H4 (cell line): ENCODE data around the gene SMYD1. TPM values are rescaled to one million over a fixed set of nuclear protein-coding genes. Genes with fewer than 3 reads are reported as not detected.

Experiments used
- DNase-seq: peaks from one replicate; pipeline ENCODE4 v3.0.0-alpha.2; 2015; ENCODE audit warnings: low spot score
- total RNA-seq: library from RNA; depleted of rRNA; stranded (reverse); fragments of >200 nt; shearing (Covaris generic); gene quantifications from 2 replicates; pipeline ENCODE4 v1.2.3, GENCODE V29; 2014

SMYD1 gene
- total RNA-seq, 1 experiment from 2014 or later = not detected

DNA sequence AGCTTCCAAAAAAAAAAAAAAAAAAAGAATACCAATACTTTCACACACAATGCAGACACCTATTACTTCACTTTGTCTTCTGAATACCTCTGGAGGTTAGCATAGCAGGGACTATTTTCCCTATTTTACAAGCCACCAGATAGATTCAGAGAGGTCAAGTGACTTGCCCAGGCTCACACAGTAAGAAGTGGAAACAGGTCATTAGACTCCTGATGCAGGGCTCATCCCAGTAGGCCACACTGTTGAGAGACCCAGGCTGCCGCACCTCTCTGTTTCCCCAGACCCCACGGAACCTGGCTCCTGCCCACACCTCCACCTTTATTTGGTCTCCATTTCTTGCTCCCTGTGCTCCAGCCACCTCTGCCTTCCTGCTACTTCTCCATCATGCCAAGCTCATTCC is 19.4 kb downstream of the SMYD1 start:
- DNase-seq = no peak

DNA sequence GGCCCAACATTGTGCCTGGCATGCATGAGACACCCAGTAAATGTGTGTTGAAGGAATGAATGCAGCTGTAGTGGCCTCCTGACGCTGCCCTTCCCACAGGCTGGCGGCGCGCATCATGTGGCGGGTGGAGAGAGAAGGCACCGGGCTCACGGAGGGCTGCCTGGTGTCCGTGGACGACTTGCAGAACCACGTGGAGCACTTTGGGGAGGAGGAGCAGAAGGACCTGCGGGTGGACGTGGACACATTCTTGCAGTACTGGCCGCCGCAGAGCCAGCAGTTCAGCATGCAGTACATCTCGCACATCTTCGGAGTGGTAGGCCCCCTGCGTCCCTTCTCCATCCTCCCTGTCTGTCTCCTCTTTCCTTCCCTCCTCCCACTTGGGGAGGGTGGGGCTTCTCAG is 20.1 kb downstream of the SMYD1 start:
- no peak for DNase-seq

GRCh38 chr2:88088999-88089398 is 21.4 kb downstream of the SMYD1 start:
- DNase-seq = no peak

DNA sequence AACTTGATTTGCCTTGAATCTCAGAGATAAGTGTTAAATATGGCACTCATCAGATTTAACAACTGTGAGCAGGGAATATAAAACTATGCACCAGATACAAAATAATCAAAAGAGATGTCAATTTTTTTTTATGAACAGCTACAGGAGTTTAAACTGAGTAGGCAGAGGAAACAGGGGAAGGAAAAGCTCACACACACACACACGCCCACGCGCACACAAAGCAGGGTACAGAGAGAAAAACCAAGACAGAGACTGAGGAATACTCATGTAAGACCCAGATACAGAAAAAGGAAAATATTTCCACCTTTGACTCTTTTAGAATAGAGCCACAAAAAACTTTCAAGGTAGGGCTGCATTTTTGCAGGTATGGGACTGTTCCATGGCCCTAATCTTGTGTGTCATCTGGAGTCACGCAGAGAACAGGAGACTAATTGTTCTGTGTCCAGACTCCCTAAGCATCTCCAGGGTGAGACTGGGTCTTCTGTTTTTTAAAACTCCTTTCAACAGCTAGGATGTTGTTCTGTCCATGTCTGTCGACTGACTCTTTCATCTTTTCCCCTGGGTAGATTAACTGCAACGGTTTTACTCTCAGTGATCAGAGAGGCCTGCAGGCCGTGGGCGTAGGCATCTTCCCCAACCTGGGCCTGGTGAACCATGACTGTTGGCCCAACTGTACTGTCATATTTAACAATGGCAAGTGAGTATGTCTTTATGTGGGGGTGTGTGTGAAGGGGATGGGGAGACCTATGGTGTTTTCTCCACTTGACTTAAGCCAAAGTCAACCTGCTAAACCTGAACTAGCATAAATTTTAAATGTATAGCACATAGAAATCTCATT is 23.0 kb downstream of the SMYD1 start:
- DNase-seq = no peak

DNA sequence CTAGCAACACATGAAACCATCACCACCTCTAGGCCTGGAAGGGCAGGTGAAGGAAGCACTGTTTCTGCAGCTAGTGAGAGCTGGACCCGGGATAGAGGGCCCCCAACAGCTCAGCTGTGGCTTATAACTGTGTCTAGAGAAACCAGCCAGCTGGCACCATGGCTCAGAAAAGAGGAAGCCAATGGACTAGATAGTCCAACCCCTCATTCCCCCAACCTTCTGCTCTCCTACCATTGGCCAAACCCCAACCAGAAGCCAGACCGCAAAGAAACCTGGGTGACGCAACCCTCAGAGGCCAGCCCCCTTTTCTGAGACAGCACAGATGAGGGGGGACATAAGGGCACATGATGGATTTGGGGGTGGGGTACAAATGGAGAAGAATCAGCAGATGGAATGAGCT is 24.3 kb downstream of the SMYD1 start:
- DNase-seq = no peak

- DNase-seq = no peak
Measured at GRCh38 chr2:88092773-88093172, 25.1 kb downstream of the SMYD1 start.

- DNase-seq = no peak
Measured at GRCh38 chr2:88095022-88095421, 27.4 kb downstream of the SMYD1 start.

DNA sequence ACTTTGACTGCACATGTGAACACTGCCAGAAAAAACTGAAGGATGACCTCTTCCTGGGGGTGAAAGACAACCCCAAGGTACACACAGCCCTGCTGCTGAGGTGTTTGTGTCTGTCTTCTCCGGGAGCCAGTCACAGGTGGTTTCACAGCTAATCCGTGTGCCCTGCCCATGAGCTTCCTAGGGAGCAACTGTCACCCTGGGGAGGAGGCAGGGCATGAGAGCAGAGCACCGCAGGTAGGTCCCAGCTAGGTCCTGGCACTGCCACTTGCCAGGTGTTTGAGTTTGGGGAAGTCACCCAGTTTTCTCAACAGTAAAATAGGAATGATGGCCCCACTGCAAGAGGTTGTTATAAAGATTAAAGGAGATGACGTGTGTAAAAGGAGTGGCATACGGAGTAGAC is 29.1 kb downstream of the SMYD1 start:
- no peak for DNase-seq

GRCh38 chr2:88097192-88097591 is 29.6 kb downstream of the SMYD1 start:
- DNase-seq = no peak

- no peak for DNase-seq
Measured at GRCh38 chr2:88097891-88098557, 30.4 kb downstream of the SMYD1 start.

DNA sequence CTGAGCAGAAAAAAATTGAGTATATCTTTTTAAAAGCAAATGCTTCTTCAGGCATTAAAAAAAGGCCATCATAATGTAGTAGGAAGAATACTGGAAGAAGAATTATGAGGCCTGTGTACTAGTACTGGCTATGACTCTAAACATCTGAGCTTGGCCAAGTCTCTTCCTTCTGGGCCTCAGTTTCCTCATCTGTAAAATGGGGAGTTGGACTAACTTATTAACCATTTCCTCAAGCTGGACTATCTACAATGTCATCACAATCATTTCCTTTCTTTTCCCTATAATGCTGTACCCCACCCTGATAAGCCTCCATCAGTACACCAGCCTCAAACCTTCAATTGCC is 30.9 kb downstream of the SMYD1 start:
- no peak for DNase-seq

- no peak for DNase-seq
Measured at GRCh38 chr2:88099798-88100488, 32.3 kb downstream of the SMYD1 start.

DNA sequence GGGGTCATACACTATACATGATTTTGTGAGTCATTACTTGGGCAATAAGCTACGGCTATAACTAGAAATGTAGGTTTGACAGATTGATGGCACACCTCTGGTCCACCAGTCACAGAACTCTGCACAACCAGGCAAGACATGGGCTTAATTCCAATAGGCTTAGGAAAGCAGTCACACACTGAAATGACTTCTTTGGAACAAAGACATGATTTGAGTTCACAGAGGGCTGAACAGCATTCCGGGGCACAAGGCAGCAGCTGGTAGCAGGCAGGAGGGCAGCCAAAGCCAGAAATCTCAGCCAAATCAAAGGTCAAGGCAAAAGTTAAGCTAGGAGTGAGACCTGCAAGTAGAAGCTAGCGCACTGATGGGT is 32.8 kb downstream of the SMYD1 start:
- no peak for DNase-seq

DNA sequence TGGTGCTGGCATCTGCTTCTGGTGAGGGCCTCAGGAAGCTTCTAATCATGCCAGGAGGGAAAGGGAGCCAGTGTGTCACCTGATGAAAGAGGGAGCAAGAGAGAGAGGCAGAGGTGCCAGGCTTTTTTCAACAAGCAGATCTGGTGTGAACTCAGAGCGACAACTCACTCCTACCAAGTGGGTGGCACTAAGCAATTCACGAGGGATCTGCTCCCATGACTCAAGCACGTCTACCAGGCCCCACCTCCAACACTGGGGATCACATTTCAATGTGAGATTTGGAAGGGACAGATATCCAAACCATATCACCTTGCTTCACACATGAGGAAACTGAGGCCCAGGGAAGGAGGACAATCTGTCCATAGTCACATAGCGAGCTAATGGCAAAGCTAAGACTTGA is 41.2 kb downstream of the SMYD1 start:
- DNase-seq = no peak

DNA sequence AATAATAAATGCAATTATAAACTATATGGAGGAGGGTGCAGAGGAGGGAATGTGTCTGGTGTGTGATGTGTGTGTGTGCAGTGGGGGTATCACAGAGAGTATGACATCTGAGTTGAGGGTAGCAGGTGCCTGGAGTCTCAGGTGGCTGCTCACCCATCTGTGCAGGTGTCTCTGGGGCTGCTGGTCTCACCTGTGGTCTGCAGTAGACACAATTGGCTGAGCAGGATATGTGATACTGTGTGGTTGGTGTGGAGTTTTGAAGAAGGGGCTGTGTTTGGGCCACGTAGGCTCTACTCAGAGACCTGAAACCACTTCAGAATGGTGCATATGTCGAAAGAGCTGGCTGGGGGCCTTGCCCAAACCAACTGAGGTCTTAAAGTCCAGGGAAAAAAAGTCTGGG is 43.2 kb downstream of the SMYD1 start:
- no peak for DNase-seq

GRCh38 chr2:88113069-88113468 is 45.4 kb downstream of the SMYD1 start:
- DNase-seq = no peak

DNA sequence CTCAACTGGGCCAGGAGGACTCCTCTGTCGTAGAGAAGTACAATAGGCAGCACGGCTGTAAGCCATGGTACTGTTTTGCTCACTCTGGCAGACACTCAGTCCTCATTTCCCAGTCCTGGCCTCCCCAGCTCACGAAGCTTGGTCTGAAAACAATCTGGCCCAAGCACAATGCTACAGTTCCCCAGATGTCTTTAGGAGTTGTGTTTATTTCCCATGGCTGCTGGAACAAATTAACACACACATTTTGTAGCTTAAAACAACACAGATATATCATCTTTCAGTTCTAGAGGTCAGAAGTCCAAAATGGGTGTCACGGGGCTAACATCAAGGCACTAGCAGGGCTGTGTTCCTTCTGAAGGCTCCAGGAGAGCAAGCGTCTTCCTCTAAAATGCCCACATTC is 47.3 kb downstream of the SMYD1 start:
- DNase-seq = no peak

- no peak for DNase-seq
Measured at GRCh38 chr2:88115825-88116518, 48.3 kb downstream of the SMYD1 start.

DNA sequence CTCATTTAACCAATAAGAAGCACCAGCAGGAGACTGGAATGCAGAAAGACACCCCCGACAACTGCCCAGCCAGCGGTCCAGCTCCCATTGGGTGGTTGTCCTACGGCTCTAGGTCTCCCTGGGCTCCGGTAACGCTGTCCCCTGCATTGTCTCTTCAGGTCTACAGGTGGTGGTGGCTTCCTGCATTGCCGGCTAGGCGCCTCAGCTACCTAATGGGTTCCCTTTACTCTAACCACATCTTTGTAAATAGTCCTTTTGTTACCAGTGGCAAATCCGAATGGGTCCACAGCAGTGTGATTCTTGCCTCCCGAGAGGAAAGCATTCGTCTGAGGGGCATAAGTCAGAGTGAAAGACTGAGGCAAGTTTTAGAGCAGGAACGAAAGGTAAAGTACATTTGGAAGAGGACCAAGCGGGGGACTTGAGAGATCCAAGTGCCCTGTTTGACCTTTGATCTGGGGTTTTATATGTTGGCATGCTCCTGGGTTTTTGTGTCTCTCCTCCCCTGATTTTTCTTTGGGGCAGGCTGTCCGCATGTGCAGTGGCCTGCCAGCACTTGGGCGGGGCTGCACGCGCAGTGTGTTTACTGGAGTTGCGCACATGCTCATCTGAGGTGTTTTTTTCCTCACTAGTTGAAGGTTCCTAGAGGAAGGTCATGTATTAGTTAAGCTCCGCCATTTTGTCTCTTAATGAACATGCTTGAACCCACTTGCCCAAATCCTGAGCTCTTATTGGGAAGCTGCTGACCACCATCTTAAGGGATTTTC is 49.2 kb downstream of the SMYD1 start:
- no peak for DNase-seq

DNA sequence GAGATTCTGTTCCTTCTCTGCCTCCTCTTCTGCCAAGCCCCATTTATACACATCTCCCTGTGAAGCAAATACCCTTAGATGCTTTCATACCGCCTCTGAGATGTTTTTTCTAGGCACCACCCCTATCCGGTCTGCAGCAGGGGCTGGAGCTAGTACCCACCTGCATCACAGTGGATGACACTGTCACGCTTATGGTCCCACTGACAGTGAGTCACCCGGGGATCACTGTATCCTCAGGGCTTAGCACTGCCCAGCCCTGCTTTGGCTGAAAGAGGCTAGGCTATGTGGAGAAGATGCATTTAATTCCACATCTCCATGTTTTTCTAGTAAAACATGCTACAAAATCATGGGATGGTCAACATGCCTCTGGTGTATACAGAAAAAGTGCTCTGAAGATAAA is 50.3 kb downstream of the SMYD1 start:
- no peak for DNase-seq

DNA sequence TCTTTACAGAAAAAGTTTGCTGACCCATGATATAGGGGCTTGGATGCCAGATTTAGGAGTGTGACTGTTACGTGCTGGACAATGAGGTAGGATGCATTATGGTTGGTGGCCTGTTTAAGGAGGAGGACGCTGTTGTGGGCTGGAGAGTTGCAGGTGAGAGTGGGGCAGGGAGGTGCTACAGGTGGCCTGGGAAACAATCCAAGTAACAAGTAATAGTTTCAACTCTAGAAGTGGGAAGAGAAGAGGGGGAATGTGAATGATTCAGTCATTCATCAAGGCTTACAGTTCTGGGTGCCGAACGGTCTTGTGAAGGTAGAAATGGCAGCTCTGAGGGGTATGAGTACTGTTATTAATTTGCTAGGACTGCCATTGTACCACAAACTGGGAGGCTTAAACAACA is 54.1 kb downstream of the SMYD1 start:
- DNase-seq = no peak
